B cell (primary cell): ENCODE measurements around the gene ARL14EP. TPM values are rescaled to one million over a fixed set of nuclear protein-coding genes. Genes with fewer than 3 reads are reported as not detected.

Experiments
- ATAC-seq: fragments of 200-7000 bp; cut with Tn5 transposase; one replicate; pipeline ENCODE4 v1.10.0; 2021; ENCODE audit warnings: low read depth, mild to moderate bottlenecking, moderate number of reproducible peaks, moderate library complexity
- CTCF ChIA-PET: fragments of 350-600 bp; sonication (Branson Sonifier 250); formaldehyde crosslinking; loops from one replicate; lab custom pipeline; 2021; ENCODE audit warnings: antibody characterized with exemption, inconsistent platforms; lab: Charles Lee
- POLR2A ChIA-PET: fragments of 350-600 bp; sonication (Branson Sonifier 250); formaldehyde crosslinking; loops from one replicate; lab custom pipeline; 2021; ENCODE audit warnings: antibody characterized with exemption; lab: Charles Lee
- DNase-seq: peaks from one replicate; pipeline ENCODE4 v3.0.0; 2013
- H2AFZ ChIP-seq: 2 replicates; pipeline ENCODE4 v1.6.1; 2012; ENCODE audit warnings: mild to moderate bottlenecking, low read depth, low read length; ENCODE audit not compliant: insufficient read depth, poor library complexity, severe bottlenecking
- H3K27ac ChIP-seq, 2 donors: 1 replicate in 1 of 2; 2 replicates in 1 of 2; pipeline ENCODE4 v1.5.1; 2012 to 2013; ENCODE audit warnings: low read length in 2 of 2, mild to moderate bottlenecking in 2 of 2, moderate library complexity in 1 of 2
- H3K27me3 ChIP-seq, 4 experiments: fragments of 200-600 bp in 1 of 4; sonication (generic) in 1 of 4; replicated peaks in 1 of 4; 1 replicate in 2 of 4; 2 replicates in 2 of 4; pipeline versions ENCODE4 v1.6.1 to v1.7.0; 2013 to 2016; ENCODE audit warnings: low read length in 3 of 4, mild to moderate bottlenecking in 2 of 4, mixed read lengths in 1 of 4, moderate library complexity in 1 of 4; ENCODE audit not compliant: insufficient read depth in 4 of 4, control insufficient read depth in 3 of 4; ENCODE audit errors: control extremely low read depth in 1 of 4
- H3K36me3 ChIP-seq, 2 experiments: replicated peaks in 1 of 2; 1 replicate in 1 of 2; 2 replicates in 1 of 2; pipeline versions ENCODE4 v1.6.1 to v1.7.1; 2013; ENCODE audit warnings: low read length in 1 of 2; ENCODE audit not compliant: insufficient read depth in 2 of 2, control insufficient read depth in 1 of 2; ENCODE audit errors: control extremely low read depth in 1 of 2, extremely low read depth in 1 of 2
- H3K4me1 ChIP-seq, 2 donors: fragments of 200-600 bp in 1 of 2; sonication (generic) in 1 of 2; 1 replicate in 1 of 2; 2 replicates in 1 of 2; pipeline versions ENCODE4 v1.5.1 to v1.6.1; 2013 to 2017; ENCODE audit warnings: low read length in 2 of 2; ENCODE audit not compliant: control insufficient read depth in 2 of 2, insufficient read depth in 2 of 2
- H3K4me2 ChIP-seq: replicated peaks from 2 replicates; pipeline ENCODE3; 2012; ENCODE audit warnings: mild to moderate bottlenecking, low read depth, low read length; ENCODE audit not compliant: poor library complexity, severe bottlenecking
- H3K4me3 ChIP-seq, 5 experiments: fragments of 200-600 bp in 1 of 5; sonication (generic) in 1 of 5; 1 replicate in 3 of 5; 2 replicates in 2 of 5; pipeline versions ENCODE4 v1.5.1 to v1.7.0; 2011 to 2016; ENCODE audit warnings: low read length in 4 of 5, mild to moderate bottlenecking in 4 of 5, low read depth in 2 of 5, control low read depth in 1 of 5, moderate library complexity in 1 of 5; ENCODE audit not compliant: insufficient read depth in 1 of 5; ENCODE audit errors: control extremely low read depth in 1 of 5, extremely low read depth in 1 of 5
- H3K79me2 ChIP-seq: fragments of 200-600 bp; sonication (generic); one replicate; pipeline ENCODE4 v1.6.0; 2016; ENCODE audit warnings: low read length; ENCODE audit not compliant: control insufficient read depth, insufficient read depth
- H3K9ac ChIP-seq: fragments of 200-600 bp; sonication (generic); 2 replicates; pipeline ENCODE4 v1.6.1; 2017; ENCODE audit warnings: mild to moderate bottlenecking, low read length, moderate library complexity
- H3K9me3 ChIP-seq, 3 donors: one replicate each; pipeline versions ENCODE4 v1.6.1 to v1.7.1; 2013; ENCODE audit warnings: low read length in 2 of 3; ENCODE audit not compliant: control insufficient read depth in 2 of 3, insufficient read depth in 1 of 3; ENCODE audit errors: control extremely low read depth in 1 of 3
- H4K20me1 ChIP-seq: 2 replicates; pipeline ENCODE4 v1.6.0; 2012; ENCODE audit warnings: mild to moderate bottlenecking, low read length; ENCODE audit not compliant: insufficient read depth, control insufficient read depth, poor library complexity, severe bottlenecking
- H3K27ac Mint-ChIP-seq: one replicate; pipeline ENCODE4 v1.8.0; 2021; ENCODE audit warnings: mixed read lengths
- H3K27me3 Mint-ChIP-seq: one replicate; pipeline ENCODE4 v1.8.0; 2021; ENCODE audit warnings: mixed read lengths
- H3K4me1 Mint-ChIP-seq: one replicate; pipeline ENCODE4 v1.8.0; 2021; ENCODE audit warnings: mixed read lengths
- H3K4me3 Mint-ChIP-seq: one replicate; pipeline ENCODE4 v1.8.0; 2021; ENCODE audit warnings: mixed read lengths
- H3K9me3 Mint-ChIP-seq: one replicate; pipeline ENCODE4 v1.8.0; 2022; ENCODE audit warnings: mixed read lengths; ENCODE audit not compliant: insufficient read depth
- CTCF ChIP-seq: fragments of 200-600 bp; IDR thresholded peaks from one replicate; pipeline ENCODE4 v1.8.0; 2022; ENCODE audit warnings: antibody characterized with exemption, mild to moderate bottlenecking
- EZH2 ChIP-seq: IDR thresholded peaks from 2 replicates; pipeline ENCODE4 v1.6.1; 2012; ENCODE audit warnings: borderline replicate concordance, low read depth, mild to moderate bottlenecking, moderate library complexity, low read length; ENCODE audit not compliant: insufficient read depth, poor library complexity, severe bottlenecking
- WGBS: methylation state at CpG from one replicate; pipeline ENCODE4 v1.1.5; 2013; ENCODE audit warnings: missing lambda C conversion rate; ENCODE audit not compliant: insufficient coverage; 5-methylcytosine and 5-hydroxymethylcytosine counted together
- intact Hi-C: fragments of 100-400 bp; cut with micrococcal nuclease; formaldehyde crosslinking; loops from one replicate; pipeline ENCODE4 v1.10.0; 2022
- polyA plus RNA-seq: library from polyadenylated mRNA; depleted of rRNA; stranded (reverse); fragments of >200 nt; gene quantifications from 2 replicates; pipeline ENCODE4 v1.2.3, GENCODE V29; 2012
- total RNA-seq, 2 donors: library from RNA; stranded (reverse); fragments of 120-200 nt in 1 of 2; gene quantifications; 1 replicate in 1 of 2; 2 replicates in 1 of 2; pipeline versions ENCODE4 v1.2.3 to v1.2.4, GENCODE V29; 2013 to 2022

ARL14EP gene
- total and polyA plus RNA-seq, 2 donors (not counting 1 experiment from before 2014, with no cell fraction given), result 19.9 to 47.3 TPM

GRCh38 chr11:30364139-30364836 is 41.4 kb downstream of the ARL14EP start:
- DNase-seq, result no peak
- no peaks in the 10 kb centered on the region for H4K20me1 ChIP-seq
- H2AFZ ChIP-seq, result no peak overlapping the region
- ChIA-PET CTCF (no interaction called here), POLR2A (no interaction called here)
- H3K4me1 ChIP-seq, result no peaks in the 10 kb centered on the region
- intact Hi-C loops, result no loop called here
- H3K4me2 ChIP-seq, result no peak overlapping the region
- ATAC-seq, result no peak
- H3K9me3 ChIP-seq, result no peaks in the 10 kb centered on the region
- Mint-ChIP-seq H3K27ac (no peak overlapping the region), H3K4me3 (no peak overlapping the region), H3K9me3 (peaks cover 1% of the 10 kb centered on the region), H3K27me3 (peaks cover 13% of the 10 kb centered on the region), H3K4me1 (no peaks in the 10 kb centered on the region)
- 83% methylated on average over 1 of the region's 7 CpGs for WGBS
- no peak overlapping the region for H3K4me3 ChIP-seq
- H3K27ac ChIP-seq, result no peak overlapping the region
- no peaks in the 10 kb centered on the region for H3K36me3 ChIP-seq
- H3K27me3 ChIP-seq, result no peaks in the 10 kb centered on the region
- no peaks in the 10 kb centered on the region for H3K79me2 ChIP-seq
- no peak overlapping the region for H3K9ac ChIP-seq
- no peak for TF ChIP-seq EZH2
- no peak for TF ChIP-seq CTCF

- Histone ChIP-seq H3K27ac (no peak overlapping the region), H3K36me3 (no peaks in the 10 kb centered on the region), H2AFZ (no peak overlapping the region), H3K4me2 (no peak overlapping the region), H3K79me2 (no peaks in the 10 kb centered on the region), H4K20me1 (no peaks in the 10 kb centered on the region), H3K4me1 (no peaks in the 10 kb centered on the region), H3K9me3 (no peaks in the 10 kb centered on the region), H3K9ac (no peak overlapping the region), H3K4me3 (no peak overlapping the region), H3K27me3 (no peaks in the 10 kb centered on the region)
- peaks cover 18% of the 10 kb centered on the region for H3K27me3 Mint-ChIP-seq
- DNase-seq (no peak), ATAC-seq (no peak)
- no peak overlapping the region for H3K4me3 Mint-ChIP-seq
- intact Hi-C loops, result no loop called here
- TF ChIP-seq EZH2 (no peak), CTCF (no peak)
- H3K27ac Mint-ChIP-seq, result no peak overlapping the region
- WGBS, result no CpG with 5 or more reads among the region's 9 CpGs
- no peaks in the 10 kb centered on the region for H3K4me1 Mint-ChIP-seq
- peaks cover 5% of the 10 kb centered on the region for H3K9me3 Mint-ChIP-seq
- ChIA-PET CTCF (no interaction called here), POLR2A (no interaction called here)
Observed at GRCh38 chr11:30364837-30365482, 42.1 kb downstream of the ARL14EP start.
